Activated T-cell treated with anti-CD3 and anti-CD28 coated beads, Interleukin-2, amount 50 U/mL, for 72 hours (primary cell): ENCODE results near the gene RAB39B. TPM values are rescaled to one million over a fixed set of nuclear protein-coding genes. Genes with fewer than 3 reads are reported as not detected.

Experiments used
- total RNA-seq, 2 donors: library from RNA; stranded (reverse); gene quantifications; one replicate each; pipeline ENCODE4 v1.2.3, GENCODE V29; 2022

RAB39B gene
- total RNA-seq, 2 donors from 2014 or later, result 36.4 to 39.2 TPM

Other genes with a start within 250 kb of the RAB39B start
- gene F8, start 241.8 kb downstream of the RAB39B start, total RNA-seq, result 10 to 100 TPM; 15.0 to 19.5 TPM
- 10 to 100 TPM; 34.6 to 42.8 TPM for gene FUNDC2, start 237.6 kb downstream of the RAB39B start, total RNA-seq
- 10 to 100 TPM in 1 of 2 donors, 1 to 10 TPM in 1; 9.4 to 15.0 TPM for gene CMC4, start 193.4 kb downstream of the RAB39B start, total RNA-seq
- gene MTCP1, start 193.4 kb downstream of the RAB39B start, total RNA-seq, result 10 to 100 TPM; 18.5 to 33.1 TPM
- 10 to 100 TPM; 25.9 to 33.3 TPM for gene BRCC3, start 193.0 kb downstream of the RAB39B start, total RNA-seq
- 10 to 100 TPM; 61.6 to 66.3 TPM for gene VBP1, start 48.0 kb downstream of the RAB39B start, total RNA-seq
- 1 to 10 TPM; 4.7 to 5.0 TPM for gene CLIC2, start 70.1 kb upstream of the RAB39B start, total RNA-seq
- not detected for gene F8A2, start 117.6 kb upstream of the RAB39B start, total RNA-seq
- gene F8A3, start 194.1 kb upstream of the RAB39B start, total RNA-seq, result 1 to 10 TPM in 1 of 2 donors, under 1 TPM in 1; 0.23 to 5.1 TPM